A673 (cell line): Measurements from ENCODE around the gene SYNDIG1L. TPM values are rescaled to one million over a fixed set of nuclear protein-coding genes. Genes with fewer than 3 reads are reported as not detected.
"Not testable (repeated sequence)": the region's sequence is repeated elsewhere in the genome, so short reads cannot be mapped to it uniquely, and the experiment has no call there.

Source experiments
- BruUV-seq: library from RNA; stranded (reverse); fragments of 400-500 nt; replicated peaks from 2 replicates; lab custom pipeline; 2021; lab: Mats Ljungman, UMichigan
- CTCF ChIA-PET: fragments of 300-600 bp; sonication (Branson Sonifier 250); formaldehyde crosslinking; loops from one replicate; lab custom pipeline; 2022; ENCODE audit warnings: antibody characterized with exemption; lab: Charles Lee
- POLR2A ChIA-PET: fragments of 300-600 bp; sonication (Branson Sonifier 250); formaldehyde crosslinking; loops from one replicate; lab custom pipeline; 2022; ENCODE audit warnings: antibody characterized with exemption; ENCODE audit not compliant: low non-redundant PET; lab: Charles Lee
- DNase-seq: peaks from one replicate; pipeline ENCODE4 v3.0.0-alpha.2; 2015; ENCODE audit warnings: low spot score
- H3K27ac ChIP-seq: fragments of 200-600 bp; sonication (generic); 2 replicates; pipeline ENCODE4 v1.5.1; 2016; ENCODE audit warnings: mixed run types, low read depth, mild to moderate bottlenecking, mixed read lengths, antibody characterized with exemption, low read length; ENCODE audit not compliant: poor library complexity, severe bottlenecking
- H3K27me3 ChIP-seq: fragments of 200-600 bp; sonication (generic); replicated peaks from 2 replicates; pipeline ENCODE4 v1.6.1; 2017; ENCODE audit warnings: mixed run types, low read depth, mild to moderate bottlenecking, mixed read lengths, antibody characterized with exemption, low read length; ENCODE audit not compliant: insufficient read depth, poor library complexity
- H3K36me3 ChIP-seq: fragments of 200-600 bp; sonication (generic); 2 replicates; pipeline ENCODE4 v1.6.1; 2016; ENCODE audit warnings: mixed run types, mild to moderate bottlenecking, mixed read lengths, antibody characterized with exemption, low read length; ENCODE audit not compliant: insufficient read depth, poor library complexity, severe bottlenecking
- H3K4me1 ChIP-seq: fragments of 200-600 bp; sonication (generic); 2 replicates; pipeline ENCODE4 v1.6.1; 2017; ENCODE audit warnings: mixed run types, mild to moderate bottlenecking, mixed read lengths, antibody characterized with exemption, low read length; ENCODE audit not compliant: insufficient read depth, poor library complexity, severe bottlenecking
- H3K4me3 ChIP-seq: fragments of 200-600 bp; sonication (generic); 2 replicates; pipeline ENCODE4 v1.5.1; 2016; ENCODE audit warnings: low read depth, mixed run types, mild to moderate bottlenecking, mixed read lengths, low read length; ENCODE audit not compliant: poor library complexity, severe bottlenecking
- H3K9me3 ChIP-seq: fragments of 200-600 bp; sonication (generic); 2 replicates; pipeline ENCODE4 v1.6.1; 2016; ENCODE audit warnings: mixed run types, low read depth, mild to moderate bottlenecking, mixed read lengths, antibody characterized with exemption, low read length; ENCODE audit not compliant: poor library complexity, severe bottlenecking
- EZH2 ChIP-seq: fragments of 200-600 bp; sonication (generic); IDR thresholded peaks from 2 replicates; pipeline ENCODE4 v1.6.1; 2017; ENCODE audit warnings: borderline replicate concordance, low read depth, mild to moderate bottlenecking, mixed read lengths, antibody characterized with exemption, low read length; ENCODE audit not compliant: poor library complexity, severe bottlenecking
- intact Hi-C: fragments of 100-400 bp; cut with micrococcal nuclease; formaldehyde crosslinking; loops from one replicate; pipeline ENCODE4 v1.10.0; 2022; ENCODE audit not compliant: unreplicated experiment
- total RNA-seq: library from RNA; stranded (reverse); gene quantifications from 2 replicates; pipeline ENCODE4 v1.2.3, GENCODE V29; 2021
- TF ChIP-seq, protein P1 (sequence below): fragments of 300-800, 200-600 bp; sonication (generic); conservative IDR thresholded peaks from 2 replicates; pipeline ENCODE4 v1.5.1; 2017; ENCODE audit warnings: low read depth, mild to moderate bottlenecking, antibody characterized with exemption, low read length, moderate library complexity, mixed read lengths

Gene SYNDIG1L
- total RNA-seq, 1 experiment from 2014 or later: not detected

DNA sequence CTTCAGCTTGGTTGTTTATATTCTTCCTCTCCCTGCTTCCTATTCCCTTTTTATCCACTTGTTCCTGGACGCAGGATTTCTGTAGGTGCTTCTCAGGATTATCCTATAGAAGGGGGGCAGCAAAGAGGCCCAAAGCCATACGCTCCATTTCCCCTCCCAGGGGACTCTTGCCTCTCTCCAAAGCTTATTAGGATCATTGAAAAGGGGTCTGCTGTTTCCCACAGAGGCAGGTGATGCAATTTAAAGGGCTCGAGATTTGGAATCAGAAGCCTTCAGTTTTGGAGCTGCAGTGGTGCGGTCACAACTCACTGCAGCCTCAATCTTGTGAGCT, 31.5 kb upstream of the SYNDIG1L start:
- intact Hi-C loops: no loop called here
- H3K9me3 ChIP-seq: no peaks in the 10 kb centered on the region

DNA sequence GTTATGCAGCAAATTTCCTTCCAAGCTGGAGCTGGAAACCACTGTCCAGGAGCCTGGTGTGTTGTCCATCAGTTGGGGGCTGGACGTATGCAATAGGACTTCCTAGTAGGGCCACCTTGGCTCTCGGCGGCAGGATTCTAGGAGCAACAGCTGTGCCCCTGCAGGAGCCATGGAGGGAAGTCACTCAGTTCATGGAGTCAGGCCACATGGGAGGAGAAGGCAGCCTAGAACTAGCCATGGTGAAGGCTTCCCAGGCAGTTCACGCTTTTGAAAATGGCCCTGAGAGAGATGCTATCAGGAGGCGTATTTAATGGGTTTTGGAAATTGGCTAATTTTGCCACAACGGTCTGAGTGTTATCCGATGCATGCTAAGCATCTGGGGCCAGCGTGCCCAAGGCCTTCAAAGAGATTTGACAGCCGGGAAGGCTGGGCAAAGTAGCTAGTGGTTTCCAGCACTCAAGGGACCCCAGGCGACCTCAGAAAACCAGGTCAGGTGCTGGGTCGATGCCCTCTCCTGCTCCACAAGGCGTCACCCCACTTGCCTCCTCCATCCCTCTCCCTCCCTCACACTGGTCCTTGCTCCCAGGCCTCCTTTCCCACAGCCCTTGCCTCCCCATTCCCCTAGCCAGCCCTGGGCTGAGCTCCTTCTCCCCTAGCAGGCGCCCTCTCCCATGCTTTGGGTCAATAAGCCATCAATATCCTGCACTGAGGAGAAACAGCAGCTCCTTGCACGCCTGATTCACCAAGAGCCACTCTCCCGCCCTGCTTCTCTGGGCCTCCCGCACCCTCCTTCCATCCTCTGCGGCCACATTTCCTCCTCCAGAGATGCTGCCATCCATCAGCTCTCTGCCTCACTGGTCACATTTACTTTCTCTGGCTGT, 30.9 kb upstream of the SYNDIG1L start:
- Histone ChIP-seq H3K27me3 (peaks cover 10% of the 10 kb centered on the region), H3K4me1 (no peaks in the 10 kb centered on the region), H3K27ac (no peak overlapping the region), H3K36me3 (no peaks in the 10 kb centered on the region), H3K9me3 (no peaks in the 10 kb centered on the region), H3K4me3 (no peak overlapping the region)
- no peak for DNase-seq
- POLR2A ChIA-PET: no interaction called here
- TF ChIP-seq, protein P1, sequence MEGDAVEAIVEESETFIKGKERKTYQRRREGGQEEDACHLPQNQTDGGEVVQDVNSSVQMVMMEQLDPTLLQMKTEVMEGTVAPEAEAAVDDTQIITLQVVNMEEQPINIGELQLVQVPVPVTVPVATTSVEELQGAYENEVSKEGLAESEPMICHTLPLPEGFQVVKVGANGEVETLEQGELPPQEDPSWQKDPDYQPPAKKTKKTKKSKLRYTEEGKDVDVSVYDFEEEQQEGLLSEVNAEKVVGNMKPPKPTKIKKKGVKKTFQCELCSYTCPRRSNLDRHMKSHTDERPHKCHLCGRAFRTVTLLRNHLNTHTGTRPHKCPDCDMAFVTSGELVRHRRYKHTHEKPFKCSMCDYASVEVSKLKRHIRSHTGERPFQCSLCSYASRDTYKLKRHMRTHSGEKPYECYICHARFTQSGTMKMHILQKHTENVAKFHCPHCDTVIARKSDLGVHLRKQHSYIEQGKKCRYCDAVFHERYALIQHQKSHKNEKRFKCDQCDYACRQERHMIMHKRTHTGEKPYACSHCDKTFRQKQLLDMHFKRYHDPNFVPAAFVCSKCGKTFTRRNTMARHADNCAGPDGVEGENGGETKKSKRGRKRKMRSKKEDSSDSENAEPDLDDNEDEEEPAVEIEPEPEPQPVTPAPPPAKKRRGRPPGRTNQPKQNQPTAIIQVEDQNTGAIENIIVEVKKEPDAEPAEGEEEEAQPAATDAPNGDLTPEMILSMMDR: no peak
- no peak for TF ChIP-seq EZH2
- intact Hi-C loops: no loop called here
- BruUV-seq: no TSS peak
- CTCF ChIA-PET: interaction anchor here (0.5 kb wide), 1 partner anchor 1545 kb away, joined by 5 read pairs; no protein-coding TSS in a partner anchor

More for the DNA sequence above, 31.5 kb upstream of the SYNDIG1L start:
- DNase-seq: no peak
- TF ChIP-seq, protein P1: no peak
- TF ChIP-seq EZH2: no peak
- ChIA-PET POLR2A (no interaction called here), CTCF (no interaction called here)
- peaks cover 8% of the 10 kb centered on the region for H3K27me3 ChIP-seq
- H3K27ac ChIP-seq: no peak overlapping the region
- H3K36me3 ChIP-seq: no peaks in the 10 kb centered on the region
- no peak overlapping the region for H3K4me3 ChIP-seq
- H3K4me1 ChIP-seq: no peaks in the 10 kb centered on the region
- no TSS peak for BruUV-seq

GRCh38 chr14:74454397-74454796, 28.4 kb upstream of the SYNDIG1L start:
- intact Hi-C loops, H3K4me3 ChIP-seq, DNase-seq, POLR2A ChIA-PET, H3K4me1 ChIP-seq, CTCF ChIA-PET, BruUV-seq, H3K27ac ChIP-seq, H3K36me3 ChIP-seq, H3K9me3 ChIP-seq: not testable (repeated sequence)
- H3K27me3 ChIP-seq: peaks cover 32% of the 10 kb centered on the region
